Measurements from ENCODE around the gene SCARF2.
A peak's percentile ranks its signal among the peaks of the same experiment; 100 is the strongest.
"Not testable (repeated sequence)": the region's sequence is repeated elsewhere in the genome, so short reads cannot be mapped to it uniquely, and the experiment has no call there.

The SCARF2 gene

DNA sequence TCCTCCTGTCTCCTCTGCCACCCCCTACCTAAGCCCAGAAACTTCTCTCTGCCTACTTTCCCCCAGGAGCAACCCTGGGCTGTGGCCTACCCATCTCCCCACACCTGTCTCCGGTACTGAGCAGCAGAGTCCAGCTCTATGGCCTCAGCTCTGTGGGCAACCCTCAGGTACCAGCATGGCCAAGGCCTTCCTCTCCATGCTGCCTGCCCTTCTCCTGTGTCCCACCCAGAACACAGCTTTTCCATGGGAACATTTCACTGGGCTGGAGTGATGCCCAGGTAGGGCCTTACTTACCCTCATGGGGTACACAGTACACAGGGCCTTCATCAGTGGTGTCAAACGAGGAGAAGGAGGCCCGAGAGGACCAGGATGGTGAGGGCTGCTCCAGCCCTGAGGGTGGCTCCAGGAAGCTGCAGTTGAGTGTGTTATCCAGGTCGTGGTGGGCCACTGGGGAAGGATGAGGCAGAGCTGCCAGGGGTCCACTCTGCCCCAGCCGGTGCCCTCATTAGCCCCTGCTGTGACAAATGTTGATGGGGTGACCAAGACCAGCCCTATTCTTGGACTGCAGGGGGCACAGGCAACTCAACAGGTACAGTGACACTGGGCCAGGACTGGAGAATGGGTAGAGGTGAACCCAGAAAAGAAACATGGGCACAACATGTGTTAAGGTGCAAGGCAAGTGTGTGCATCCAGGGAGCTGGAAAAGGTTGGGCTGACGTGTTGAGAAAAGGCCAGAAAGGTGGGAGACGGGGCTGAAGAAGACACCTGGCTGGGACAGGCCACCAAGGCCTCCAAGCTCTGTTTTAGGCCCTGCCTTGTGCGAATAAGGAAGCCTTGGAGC, 10.3 kb downstream of the SCARF2 start:
- no peak for DNase-seq (ENCODE audit: low spot score)

DNA sequence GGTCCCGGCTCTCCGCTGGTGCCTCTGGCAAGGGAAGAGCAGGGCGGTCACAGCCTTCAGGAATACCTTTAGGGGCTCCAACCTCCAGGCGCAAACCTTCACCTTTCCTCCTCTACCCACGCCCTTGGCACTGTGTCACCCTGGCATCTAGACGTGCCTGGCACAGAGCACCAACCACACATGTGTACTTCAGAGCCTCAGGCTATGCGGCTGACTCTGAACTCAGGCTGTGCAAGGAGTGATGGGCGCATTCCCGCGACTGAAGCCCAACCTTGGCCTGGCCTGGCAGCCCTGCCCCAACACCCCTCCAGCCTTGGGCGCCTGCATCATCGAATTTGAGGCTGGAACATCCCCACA, 11.4 kb downstream of the SCARF2 start:
- DNase-seq (ENCODE audit: low spot score) = no peak

DNA sequence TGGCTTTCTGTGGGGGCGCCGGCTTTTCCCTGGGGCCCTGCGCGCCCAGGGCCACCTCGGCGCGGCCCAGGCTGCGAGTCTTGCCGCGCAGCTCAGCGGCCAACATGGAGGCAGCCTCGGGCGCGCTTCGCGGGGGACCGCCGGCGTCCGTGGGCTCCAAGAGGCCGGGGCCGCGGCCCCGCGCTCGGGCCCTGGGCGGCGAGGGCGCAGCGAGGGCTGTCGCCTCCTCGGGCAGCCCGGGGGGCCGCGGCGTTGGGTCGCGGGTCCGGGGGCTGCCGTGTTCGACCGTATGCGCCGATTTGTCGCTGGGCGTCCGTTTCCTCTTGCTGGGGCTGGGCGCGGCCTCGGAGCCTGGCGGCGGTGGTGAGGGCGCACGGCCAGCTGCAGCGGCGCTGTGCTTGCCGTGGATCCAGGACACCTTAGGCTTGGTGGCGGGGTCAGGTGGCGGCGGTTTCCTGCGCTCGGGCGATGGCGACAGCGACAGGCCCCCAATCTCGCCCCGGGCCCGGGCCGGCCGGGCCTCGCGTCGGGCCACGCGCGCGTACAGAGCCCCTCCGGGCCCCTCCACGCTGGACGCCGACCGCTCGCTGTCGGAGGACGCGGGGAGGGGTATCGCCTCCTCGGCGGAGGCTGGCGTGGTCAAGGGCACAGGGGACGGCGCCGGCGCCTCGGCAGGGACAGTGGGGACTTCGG, 11.9 kb downstream of the SCARF2 start:
- DNase-seq (ENCODE audit: low spot score) = no peak

DNA sequence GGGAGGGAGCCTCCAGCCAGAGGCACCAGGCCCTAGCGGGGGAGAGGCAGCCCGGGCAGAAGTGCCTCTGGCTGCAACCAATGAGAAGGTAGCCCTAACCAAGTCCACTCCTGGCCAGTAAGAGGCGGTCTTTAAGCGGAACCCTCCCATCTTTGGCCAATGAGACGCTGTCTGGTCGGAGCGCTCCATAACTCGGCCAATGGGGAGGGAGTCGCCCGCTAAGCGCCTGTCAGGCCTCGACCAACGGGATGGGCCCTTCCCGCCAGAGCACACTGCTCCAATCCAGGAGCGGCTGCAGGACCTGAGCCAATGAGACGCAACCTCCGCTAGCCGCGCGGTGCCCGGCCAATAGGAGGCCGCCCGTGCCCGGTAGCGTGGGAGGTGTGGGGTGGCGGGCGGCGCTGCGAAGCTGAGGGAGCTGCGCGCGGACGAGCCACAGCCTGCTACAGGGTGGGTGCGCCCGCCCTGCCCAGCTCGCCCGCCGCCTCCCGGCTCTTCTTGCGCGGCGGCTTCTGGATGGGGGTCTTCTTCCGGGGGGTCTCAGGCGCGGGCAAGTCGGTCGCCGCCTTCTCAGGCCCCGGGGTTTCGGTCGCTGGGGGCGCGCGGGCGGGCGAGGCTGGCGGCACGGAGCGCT, 12.6 kb downstream of the SCARF2 start:
- peak; percentile 41 for DNase-seq (ENCODE audit: low spot score)

DNA sequence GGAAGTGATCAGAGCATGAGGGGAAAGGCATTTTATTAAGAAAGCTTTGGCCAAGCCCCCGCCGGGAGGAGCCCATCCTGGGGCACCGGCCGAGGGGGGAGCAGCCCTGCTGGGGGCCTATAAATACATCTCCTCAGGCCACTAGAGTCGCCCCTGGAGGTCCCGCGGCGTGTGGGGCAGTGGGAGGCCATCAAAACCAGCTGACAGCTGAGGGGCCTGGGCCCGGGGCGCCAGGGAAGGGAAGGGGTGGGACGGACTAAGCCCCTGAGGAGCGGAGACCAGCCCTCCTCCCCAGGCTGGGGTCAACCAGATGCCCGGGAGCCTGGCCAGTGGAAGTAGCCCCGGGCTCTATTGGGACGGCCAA, 13.1 kb downstream of the SCARF2 start:
- no peak for DNase-seq (ENCODE audit: low spot score)

DNA sequence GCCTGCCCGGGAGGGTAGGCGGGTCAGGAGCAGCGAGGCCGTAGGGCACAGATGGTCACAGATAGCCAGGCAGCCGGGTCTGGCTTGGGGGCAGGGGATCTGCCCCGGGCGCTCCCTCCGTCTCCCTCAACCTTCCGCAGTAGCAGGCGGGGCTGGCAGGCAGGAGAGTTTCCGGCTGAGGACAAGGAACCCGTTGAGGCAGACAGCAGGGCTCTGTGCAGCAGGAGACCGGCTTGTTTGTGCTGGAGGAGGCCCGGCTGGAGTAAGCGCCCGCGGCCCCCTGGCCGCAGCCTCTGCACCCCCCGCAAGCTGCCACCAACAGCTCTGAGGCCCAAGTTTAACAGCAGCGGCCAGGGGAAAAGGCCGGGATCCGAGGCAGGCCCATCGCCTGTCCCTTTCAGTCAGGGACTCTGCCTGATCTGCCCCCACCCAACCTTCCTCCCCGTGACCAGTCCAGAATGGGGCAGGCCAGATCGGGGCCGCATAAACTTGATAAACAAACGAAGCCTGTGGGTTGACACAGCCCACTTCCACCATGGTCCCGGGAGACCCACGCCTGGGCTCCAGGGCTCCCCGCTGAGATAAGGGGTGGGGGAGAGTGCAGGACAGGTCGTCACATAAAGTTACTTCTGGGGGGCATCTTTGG, 13.6 kb downstream of the SCARF2 start:
- DNase-seq (ENCODE audit: low spot score) = peak; percentile 83

DNA sequence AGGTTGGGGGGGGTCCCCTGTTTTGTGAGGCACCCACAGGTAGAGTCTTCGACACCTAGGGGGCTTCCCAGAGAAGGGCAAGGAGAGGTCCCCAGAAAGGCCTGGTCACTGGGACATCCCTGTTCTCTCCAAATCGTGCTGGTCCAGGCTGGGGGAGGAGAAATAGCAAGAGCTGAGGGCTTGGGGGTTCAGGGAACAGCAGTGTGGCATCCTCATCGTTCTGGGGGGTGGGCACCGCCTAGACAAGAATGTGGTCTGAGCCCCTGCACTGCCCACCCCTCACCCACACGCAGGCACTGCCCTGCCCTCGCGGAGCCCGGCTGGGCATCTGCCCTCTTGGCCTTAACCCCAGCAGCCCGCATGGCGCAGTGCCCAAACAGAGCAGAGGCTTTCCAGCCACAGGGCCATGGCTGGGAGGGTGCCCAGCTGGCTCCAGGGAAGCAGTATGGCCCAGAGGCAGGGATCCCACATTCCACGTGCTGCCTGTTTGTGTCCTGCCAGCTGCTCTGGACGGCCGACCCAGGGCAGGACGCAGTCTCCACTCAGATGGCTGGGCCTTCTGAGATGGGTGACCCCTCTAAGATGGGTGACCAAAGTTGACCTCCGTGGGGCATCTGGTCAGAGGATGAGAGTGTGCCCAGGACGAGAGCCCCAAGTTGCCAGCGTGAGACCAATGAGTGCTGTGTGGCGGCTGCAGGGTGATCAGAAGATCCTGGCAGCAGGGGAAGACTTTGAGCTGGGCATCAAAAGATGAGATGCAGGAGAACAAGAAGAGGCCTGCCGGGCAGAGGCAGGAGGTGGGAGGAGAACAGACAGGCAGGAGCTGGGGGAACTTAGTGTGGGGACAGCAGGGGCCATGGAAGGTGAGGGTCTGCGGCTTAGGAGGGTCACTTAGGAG, 14.4 kb downstream of the SCARF2 start:
- DNase-seq (ENCODE audit: low spot score) = peak; percentile 48

DNA sequence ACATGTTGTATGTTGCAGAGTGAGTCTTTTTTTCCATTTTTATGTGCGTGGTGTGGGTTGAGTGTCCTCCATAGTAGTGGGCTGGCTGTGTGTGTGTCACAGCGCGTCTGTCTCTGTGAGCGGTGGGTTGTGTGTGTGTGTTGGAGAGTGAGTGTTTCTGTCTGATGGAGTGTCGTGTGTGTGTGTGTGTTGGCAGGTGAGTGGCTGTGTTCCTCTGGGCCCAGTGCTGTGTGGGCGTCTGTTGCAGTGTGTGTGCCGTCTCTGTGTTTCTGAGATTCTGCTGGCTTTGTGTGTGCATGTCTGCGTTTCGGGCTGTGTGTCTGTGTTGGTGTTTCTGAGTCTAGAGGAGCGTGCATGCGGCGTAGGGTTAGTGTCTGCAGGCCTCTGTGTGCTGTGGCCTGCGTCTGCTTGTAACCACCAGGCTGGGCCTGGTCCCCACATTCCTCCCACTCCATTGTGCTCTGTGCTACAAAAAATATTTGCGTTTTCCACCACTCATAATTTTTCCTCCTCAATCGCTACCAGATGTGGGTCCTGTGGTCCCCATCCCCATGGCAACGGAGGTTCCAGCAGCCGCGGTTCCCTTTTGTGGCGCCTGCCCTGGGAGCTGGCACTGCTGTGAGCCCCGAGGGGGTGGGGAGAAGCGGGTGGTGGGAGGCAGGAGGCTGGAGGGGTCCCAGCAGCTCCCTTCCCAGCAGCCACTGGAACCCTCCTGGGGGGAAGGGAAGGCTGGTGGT, 15.2 kb downstream of the SCARF2 start:
- DNase-seq (ENCODE audit: low spot score) = no peak

DNA sequence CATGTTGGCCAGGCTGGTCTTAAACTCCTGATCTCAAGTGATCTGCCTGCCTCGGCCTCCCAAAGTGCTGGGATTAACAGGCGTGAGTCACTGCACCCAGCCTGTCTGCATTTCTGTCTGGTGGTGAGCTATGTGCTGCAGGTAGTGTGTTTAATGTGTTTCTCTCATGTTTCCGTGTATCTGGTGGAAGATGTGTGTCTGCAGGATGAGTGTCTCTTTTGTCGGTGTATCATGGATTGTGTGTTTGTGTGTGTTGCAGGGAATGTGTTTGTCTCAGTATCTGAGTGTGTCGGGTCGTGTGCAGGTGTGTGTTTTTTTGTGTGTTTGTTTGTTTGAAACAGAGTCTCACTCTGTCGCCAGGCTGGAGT, 16.1 kb downstream of the SCARF2 start:
- DNase-seq (ENCODE audit: low spot score) = no peak

DNA sequence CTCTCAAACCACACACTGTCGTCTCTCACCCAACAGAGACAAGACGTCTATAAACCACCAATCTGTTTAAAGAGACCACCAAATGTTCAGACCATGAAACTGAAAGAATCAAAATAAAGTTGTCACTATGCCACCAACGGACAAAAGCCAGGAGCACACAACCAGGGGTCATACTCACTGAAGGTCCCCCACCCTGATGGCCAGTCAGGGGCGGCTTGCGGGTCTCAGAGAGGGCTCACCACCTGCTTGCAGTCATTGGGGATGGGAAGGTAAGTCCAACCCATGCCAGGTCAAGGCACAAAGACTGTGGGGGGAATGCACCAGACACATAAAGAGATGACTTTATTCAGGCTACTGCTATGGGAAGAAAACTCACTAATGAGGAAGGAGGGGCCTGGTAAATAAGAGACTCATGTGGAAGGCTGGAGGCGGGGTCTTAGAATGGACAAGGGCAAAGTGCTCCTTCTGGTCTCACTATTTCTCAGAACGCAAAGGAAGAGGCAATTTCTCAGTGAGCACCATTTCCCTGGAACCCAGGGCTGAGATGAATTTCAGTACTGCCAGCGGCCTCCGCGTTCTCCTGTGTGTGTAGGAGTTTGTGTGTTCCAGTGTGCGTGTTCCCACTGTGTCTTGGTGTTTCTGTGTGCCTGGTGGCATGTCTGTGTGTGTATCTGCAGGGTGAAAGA, 17.3 kb downstream of the SCARF2 start:
- no peak for DNase-seq (ENCODE audit: low spot score)

DNA sequence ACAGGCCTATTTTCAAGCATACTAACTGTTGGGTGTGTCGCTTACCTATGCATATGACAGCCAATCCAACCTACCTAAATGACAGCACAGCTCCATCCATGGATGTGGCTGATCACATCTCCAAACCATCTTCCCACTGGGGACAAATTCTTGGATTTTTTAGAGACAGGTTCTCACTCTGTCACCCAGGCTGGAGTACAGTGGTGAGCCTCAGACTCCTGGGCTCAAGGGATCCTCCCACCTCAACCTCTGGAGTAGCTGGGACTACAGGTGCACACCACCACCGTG, 18.0 kb downstream of the SCARF2 start:
- no peak for DNase-seq (ENCODE audit: low spot score)

DNA sequence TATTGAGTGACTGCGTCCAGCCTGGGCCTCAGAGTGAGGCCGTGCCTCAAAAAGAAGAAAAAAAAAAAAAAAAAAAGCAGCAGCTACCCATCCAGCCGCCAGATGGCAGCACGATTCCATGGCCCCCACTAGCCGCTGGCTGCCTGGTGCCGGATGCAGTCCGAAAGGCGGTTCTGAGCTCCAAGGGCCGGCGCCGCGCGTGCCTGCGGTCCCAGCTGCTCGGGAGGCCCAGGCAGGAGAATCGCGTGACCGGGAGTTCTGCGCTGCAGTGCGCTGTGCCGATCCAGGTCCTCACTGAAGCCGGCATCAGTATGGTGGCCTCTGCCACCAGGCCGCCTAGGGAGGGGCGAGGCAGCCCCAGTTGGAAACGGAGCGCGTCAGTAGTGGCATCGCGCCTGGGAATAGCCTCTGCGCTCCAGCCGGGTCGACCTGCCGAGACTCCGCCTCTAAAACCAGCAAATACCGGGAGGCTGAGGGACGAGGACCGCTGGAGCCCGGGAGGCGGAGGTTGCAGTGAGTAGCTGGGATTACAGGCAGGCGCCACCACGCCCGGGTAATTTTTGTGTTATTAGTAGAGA, 19.3 kb downstream of the SCARF2 start:
- peak; percentile 82 for DNase-seq (ENCODE audit: low spot score)

DNA sequence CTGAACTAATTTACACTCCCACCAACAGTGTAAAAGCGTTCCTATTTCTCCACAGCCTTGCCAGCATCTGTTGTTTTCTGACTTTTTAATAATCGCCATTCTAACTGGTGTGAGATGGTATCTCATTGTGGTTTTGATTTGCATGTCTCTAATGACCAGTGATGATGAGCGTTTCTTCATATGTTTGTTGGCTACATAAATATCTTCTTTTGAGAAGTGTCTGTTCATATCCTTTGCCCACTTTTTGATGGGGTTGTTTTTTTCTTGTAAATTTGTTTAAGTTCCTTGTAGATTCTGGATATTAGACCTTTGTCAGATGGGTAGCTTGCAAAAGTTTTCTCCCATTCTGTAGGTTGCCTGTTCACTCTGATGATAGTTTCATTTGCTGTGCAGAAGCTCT, 21.9 kb downstream of the SCARF2 start:
- not testable (repeated sequence) for DNase-seq (ENCODE audit: low spot score)

DNA sequence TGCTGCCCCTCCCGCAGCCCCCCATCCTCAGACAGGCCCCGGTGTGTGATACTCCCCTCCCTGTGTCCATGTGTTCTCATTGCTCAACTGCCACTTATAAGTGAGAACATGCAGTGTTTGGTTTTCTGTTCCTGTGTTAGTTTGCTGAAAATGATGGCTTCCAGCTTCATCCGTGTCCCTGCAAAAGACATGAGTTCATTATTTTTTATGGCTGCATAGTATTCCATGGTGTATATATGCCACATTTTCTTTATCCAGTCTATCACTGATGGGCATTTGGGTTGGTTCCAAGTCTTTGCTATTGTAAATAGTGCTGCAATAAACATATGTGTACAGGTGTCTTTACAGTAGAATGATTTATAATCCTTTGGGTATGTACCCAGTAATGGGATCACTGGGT, 22.4 kb downstream of the SCARF2 start:
- not testable (repeated sequence) for DNase-seq (ENCODE audit: low spot score)

DNA sequence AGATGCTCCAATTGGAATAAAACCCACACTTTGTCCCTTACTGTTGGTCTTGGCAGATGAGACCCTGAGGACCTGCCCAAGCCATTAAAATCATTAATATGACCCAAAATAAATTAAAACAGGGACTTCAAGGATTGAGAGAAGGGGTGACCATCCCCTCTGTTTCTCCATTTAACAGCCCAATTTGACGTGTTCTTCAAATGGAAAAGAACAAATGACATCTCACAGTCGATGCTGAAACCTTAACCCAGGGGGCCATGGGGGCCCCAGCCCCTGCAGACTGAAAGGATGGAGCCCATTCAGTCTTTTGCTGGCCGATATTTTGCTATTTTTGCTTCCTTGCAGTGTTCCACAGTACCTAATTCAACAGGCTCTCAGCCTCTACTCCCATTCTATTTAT, 23.2 kb downstream of the SCARF2 start:
- DNase-seq (ENCODE audit: low spot score) = no peak

DNA sequence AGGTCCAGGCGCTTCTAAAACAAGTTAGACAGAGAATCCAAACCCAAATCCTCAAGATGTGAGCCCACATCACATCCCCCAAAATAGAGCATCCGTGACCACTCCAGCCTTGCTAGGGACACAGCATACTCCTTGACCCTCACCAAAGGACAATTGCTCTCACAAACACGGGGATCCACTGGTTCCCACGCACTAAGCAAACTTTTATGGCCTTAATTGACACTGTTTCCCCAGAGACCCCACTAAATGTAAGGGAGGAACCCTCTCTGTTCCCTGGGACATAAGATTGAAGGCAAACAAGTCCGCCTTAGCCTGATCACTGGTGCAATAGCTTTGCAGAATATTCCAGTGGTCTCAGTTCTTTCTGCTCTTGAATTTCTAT, 23.6 kb downstream of the SCARF2 start:
- DNase-seq (ENCODE audit: low spot score) = no peak

DNA sequence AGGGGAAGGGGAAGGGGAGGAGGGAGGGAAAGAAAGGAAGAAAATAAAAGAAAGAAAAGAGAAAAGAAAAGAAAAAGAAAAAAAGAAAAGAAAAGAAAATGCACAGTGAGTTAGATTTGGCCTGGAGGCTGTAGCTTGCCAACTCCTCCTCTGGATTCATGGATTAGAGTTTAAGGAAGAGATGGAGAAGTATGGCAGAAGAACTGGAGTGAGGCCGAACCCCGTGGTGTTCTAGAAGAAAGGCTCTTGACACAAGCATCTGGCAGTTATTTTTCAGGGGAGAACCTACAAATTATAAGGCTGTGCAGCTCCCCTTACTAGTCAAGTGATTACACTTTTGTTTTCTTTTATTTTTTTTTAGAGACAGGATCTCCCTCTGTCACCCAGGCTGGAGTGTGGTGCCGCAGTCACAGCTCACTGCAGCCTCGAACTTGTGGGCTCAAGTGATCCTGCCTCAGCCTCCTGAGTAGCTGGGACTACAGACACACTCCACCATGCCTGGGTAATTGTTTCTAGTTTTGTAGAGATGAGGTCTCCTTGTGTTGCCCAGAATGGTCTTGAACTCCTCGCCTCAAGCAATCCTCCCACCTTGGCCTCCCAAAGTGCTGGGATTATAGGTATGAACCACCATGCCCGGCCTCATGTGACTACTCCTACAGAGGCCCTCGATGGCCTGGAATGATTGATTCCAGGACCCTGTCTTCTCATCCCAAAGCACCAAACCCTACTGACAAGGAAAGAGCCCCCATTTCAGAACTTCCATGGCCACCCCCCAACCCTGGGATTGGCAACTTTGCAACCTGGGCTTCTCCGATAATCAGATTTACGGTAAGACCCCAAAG, 24.2 kb downstream of the SCARF2 start:
- DNase-seq (ENCODE audit: low spot score) = no peak

DNA sequence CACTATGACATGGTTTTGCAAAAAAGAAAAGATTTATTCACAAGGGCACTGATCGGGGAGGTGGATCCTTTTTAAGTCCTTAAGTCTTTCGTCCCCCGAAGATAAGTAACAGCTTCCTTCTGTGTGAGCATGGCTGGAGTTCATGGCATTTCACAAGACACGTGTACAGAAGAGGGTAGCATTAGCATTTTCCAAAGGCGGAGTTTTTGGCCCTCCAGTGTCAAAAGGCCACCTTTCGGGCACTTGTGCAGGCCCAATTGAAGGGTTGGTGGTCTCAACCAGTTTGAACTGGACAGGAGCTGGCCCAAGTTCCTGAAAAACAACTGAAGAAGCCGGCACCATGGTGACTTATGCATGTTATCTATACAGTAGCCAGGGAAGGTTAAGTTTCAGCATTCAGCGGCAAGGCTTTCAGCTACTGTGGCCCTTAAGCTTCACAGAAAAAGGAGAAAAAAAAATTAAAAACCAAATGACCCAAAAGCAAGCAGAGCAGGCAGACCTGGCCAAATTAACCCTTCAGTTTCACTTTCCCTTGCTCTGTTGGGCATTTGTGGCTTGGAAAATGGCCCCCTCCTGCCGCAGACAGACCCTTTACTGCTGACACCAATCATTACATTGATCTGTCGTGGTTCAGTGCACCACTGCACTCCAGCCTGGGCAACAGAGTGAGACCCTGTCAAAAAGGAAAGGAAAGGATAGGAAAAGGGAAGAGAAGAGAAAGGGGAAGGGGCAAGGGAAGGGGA, 25.0 kb downstream of the SCARF2 start:
- DNase-seq (ENCODE audit: low spot score) = no peak

DNA sequence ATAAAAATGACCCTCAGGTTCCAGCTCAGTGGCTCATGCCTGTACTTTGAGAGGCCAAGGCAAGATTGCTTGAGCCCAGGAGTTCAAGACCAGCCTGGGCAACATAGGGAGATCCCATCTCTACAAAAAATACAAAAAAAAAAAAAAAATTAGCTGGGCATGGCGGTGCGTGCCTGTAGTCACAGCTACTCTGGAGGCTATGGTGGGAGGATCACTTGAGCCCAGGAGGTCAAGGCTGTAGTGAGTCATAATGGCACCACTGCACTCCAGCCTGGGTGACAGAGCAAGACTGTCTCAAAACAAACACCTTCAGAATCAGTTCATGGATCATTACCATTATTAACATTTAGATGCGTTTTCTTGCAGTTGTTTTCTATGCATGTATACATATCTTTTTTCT, 28.2 kb downstream of the SCARF2 start:
- DNase-seq (ENCODE audit: low spot score) = not testable (repeated sequence)

All from COLO829 (cell line).